HG03066 (cell line): ENCODE data around the gene TJP1.
"Not testable (repeated sequence)": the region's sequence is repeated elsewhere in the genome, so short reads cannot be mapped to it uniquely, and the experiment has no call there.

Experiments used
- ATAC-seq: cut with Tn5 transposase; IDR thresholded peaks from one replicate; pipeline ENCODE4 v1.9.1; 2021; ENCODE audit warnings: low read depth; ENCODE audit not compliant: unreplicated experiment

Gene TJP1

DNA sequence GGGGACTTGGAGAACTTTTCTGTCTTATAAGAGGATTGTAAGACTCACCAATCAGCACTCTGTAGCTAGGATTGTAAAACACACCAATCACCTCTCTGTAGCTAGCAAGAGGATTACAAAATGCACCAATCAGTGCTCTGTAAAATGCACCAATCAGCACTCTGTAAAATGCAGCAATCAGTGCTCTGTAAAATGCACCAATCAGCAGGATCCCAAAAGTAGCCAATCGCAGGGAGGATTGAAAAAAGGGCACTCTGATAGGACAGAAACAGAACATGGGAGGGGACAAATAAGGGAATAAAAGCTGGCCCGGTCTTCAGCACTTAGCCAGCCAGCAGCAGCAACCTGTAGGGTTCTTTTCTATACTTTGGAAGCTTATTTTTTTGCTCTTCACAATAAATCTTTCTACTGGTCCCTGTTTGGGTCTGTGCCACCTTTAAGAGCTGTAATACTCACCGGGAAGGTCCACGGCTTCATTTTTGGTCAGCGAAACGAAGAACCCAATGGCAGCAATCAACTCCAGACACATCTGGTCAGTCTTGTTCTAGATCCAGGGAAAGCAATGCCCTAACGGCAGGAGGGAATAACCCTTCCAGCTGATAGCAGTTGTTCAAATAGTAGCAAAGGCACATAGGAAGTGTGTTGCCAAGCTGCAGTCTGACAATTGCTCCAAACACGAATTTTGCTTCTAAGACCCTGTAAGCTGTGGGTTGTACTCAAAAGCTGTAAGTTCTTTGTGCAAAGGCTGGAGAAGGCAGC, 135.6 kb downstream of the TJP1 start:
- no peak for ATAC-seq

GRCh38 chr15:29686079-29686425, 136.2 kb downstream of the TJP1 start:
- no peak for ATAC-seq

GRCh38 chr15:29685156-29686078, 136.9 kb downstream of the TJP1 start:
- ATAC-seq = no peak

DNA sequence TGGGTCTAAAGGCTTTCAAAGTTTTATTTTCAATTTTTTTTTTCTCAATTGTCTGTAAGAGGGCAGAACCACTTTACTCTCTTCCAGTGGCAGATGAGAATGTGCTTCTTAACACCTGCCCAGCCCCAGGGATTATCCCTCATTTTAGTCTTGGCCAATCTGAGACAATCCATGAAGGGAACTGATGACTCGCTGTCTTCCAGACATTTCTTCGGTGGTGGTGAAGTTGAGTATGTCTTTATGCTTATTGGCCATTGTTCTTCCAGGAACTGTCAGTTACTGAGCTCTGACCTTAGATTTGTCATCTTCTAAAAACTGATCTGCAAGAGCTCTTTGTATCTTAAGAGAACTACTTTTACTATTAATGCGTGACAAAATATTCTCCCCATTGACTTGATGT, 139.5 kb downstream of the TJP1 start:
- ATAC-seq = no peak

DNA sequence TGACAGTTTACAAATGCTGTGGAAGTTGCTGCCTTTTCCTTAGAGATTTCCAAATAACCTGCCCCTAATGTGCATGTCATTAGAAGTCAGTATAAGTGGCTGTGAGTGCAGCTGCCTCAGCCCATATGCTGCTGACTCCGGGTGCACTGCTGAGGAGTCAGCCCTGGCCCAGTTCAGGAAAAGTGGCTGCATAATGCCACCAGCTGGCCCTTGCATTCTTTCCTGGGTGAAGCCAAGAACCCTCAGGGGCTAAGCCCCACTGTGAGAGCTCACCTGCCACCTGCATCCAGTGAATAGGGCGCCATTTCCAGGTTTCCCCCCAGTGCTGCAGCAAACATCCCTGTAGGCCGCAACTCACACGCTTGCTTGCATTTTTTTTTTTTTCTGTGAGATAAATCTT, 139.9 kb downstream of the TJP1 start:
- ATAC-seq = no peak

GRCh38 chr15:29681946-29682345, 140.3 kb downstream of the TJP1 start:
- ATAC-seq = no peak

GRCh38 chr15:29681166-29681845, 141.0 kb downstream of the TJP1 start:
- no peak for ATAC-seq

- ATAC-seq = no peak
Observed at GRCh38 chr15:29680465-29681165, 141.7 kb downstream of the TJP1 start.

GRCh38 chr15:29678504-29679034, 143.7 kb downstream of the TJP1 start:
- ATAC-seq = no peak

GRCh38 chr15:29677871-29678461, 144.3 kb downstream of the TJP1 start:
- no peak for ATAC-seq

- no peak for ATAC-seq
Observed at GRCh38 chr15:29677455-29677854, 144.8 kb downstream of the TJP1 start.

- no peak for ATAC-seq
Observed at GRCh38 chr15:29676961-29677402, 145.3 kb downstream of the TJP1 start.

DNA sequence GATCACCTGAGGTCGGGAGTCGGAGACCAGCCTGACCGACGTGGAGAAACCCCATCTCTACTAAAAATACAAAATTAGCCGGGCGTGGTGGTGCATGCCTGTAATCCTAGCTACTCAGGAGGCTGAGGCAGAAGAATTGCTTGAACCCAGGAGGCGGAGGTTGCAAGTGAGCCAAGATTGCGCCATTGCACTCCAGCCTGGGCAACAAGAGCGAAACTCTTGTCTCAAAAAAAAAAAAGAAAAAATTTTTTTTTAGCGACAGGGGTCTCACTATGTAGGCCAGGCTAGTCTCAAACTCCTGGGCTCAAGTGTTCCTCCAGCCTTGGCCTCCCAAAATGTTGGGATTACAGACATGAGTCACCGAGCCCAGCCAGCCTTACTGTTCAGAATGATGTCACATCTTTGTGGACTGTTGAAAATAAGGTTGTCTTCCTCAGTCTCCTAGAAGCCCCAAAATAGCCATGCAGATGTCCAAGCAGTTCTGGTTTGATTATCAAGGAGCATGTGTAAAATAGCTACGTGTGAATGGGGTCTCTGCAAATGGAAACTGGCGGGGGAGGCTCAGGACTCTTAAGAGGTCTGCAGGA, 145.8 kb downstream of the TJP1 start:
- not testable (repeated sequence) for ATAC-seq

GRCh38 chr15:29675791-29676301, 146.4 kb downstream of the TJP1 start:
- ATAC-seq = no peak

DNA sequence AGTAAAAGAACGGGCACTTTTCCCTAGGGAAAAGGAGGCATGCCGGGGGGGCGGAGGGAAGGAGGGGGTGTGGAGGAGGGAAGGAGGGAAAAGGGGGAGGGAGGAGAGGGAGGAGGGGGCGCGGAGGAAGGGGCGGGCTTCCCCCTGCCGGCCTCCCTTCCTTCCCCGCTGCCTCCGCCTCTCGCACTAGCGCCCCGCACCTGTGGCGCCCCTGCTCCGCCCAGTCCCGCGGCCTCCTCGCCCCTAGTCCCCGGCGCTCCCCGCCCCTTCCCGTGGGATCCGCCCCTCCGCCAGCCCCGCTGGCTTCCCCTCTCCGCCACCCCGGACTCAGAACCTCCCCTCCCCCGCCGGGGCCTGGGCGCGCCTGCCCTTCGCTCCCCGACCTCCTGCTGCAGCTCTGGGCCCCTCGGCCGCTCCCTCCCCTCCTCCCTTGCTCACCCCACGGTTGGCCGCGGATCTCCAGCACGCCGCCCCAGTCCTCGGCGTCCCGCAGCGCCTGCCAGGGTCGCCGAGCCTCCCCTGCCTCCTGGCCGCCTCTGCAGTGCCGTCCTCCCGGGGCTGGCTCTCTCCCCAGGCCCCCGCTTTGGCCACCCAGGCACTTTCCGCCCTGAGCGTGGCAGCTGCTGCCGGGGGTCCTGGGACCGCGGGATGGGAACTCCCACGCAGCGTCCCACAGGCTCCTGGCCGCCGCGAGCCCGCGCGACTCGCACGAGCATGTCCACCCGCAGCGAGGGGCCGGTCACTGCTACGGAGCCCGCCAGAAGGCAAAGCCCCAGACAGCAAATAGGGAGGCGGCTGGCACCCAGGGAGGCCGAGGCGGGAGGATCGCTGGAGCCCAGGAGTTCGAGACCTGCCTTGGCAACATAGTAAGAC, 147.4 kb downstream of the TJP1 start:
- no peak for ATAC-seq

- no peak for ATAC-seq
Observed at GRCh38 chr15:29672923-29673809, 149.1 kb downstream of the TJP1 start.

DNA sequence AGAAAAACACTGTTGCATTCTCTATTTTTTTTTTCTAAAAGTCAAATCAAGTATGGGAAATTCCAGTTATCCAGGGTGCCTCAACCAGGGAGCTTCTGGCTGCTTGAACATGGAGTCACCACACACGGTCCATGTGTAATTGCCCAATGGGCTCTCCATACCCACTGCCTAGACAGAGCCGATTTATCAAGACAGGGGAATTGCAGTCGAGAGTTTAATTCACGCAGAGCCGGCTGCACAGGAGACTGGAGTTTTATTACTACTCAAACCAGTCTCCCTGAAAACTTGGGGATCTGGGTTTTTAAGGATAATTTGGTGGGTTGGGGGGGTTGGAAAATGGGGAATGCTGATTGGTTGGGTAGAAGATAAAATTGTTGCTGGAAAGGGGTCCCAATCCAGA, 149.8 kb downstream of the TJP1 start:
- ATAC-seq = no peak
